ENCODE results near the gene DNAJB7.
"Not testable (repeated sequence)": the region's sequence is repeated elsewhere in the genome, so short reads cannot be mapped to it uniquely, and the experiment has no call there.

The DNAJB7 gene

GRCh38 chr22:40878922-40879321, 17.0 kb upstream of the DNAJB7 start:
- no peak for DNase-seq (ENCODE audit: low read depth)
- H3K4me3 ChIP-seq (ENCODE audit: low read depth, low read length): no peak overlapping the region
- TF ChIP-seq CTCF (IDR thresholded peaks at IDR 0.05; ENCODE audit: low read depth, low read length, missing control alignments): no peak

- TF ChIP-seq CTCF (IDR thresholded peaks at IDR 0.05; ENCODE audit: low read depth, low read length, missing control alignments): no peak
- H3K4me3 ChIP-seq (ENCODE audit: low read depth, low read length): no peak overlapping the region
- DNase-seq (ENCODE audit: low read depth): no peak
Measured at GRCh38 chr22:40877488-40877887, 15.6 kb upstream of the DNAJB7 start.

- no peak for TF ChIP-seq CTCF (IDR thresholded peaks at IDR 0.05; ENCODE audit: low read depth, low read length, missing control alignments)
- H3K4me3 ChIP-seq (ENCODE audit: low read depth, low read length): no peak overlapping the region
- DNase-seq (ENCODE audit: low read depth): no peak
Measured at GRCh38 chr22:40876907-40877306, 15.0 kb upstream of the DNAJB7 start.

GRCh38 chr22:40875111-40875510, 13.2 kb upstream of the DNAJB7 start:
- no peak overlapping the region for H3K4me3 ChIP-seq (ENCODE audit: low read depth, low read length)
- DNase-seq (ENCODE audit: low read depth): no peak
- TF ChIP-seq CTCF (IDR thresholded peaks at IDR 0.05; ENCODE audit: low read depth, low read length, missing control alignments): no peak

GRCh38 chr22:40874016-40874415, 12.1 kb upstream of the DNAJB7 start:
- no peak overlapping the region for H3K4me3 ChIP-seq (ENCODE audit: low read depth, low read length)
- DNase-seq (ENCODE audit: low read depth): no peak
- no peak for TF ChIP-seq CTCF (IDR thresholded peaks at IDR 0.05; ENCODE audit: low read depth, low read length, missing control alignments)

- H3K4me3 ChIP-seq (ENCODE audit: low read depth, low read length); DNase-seq (ENCODE audit: low read depth): not testable (repeated sequence)
Measured at GRCh38 chr22:40868379-40868778, 6.5 kb upstream of the DNAJB7 start.

- TF ChIP-seq CTCF (IDR thresholded peaks at IDR 0.05; ENCODE audit: low read depth, low read length, missing control alignments): no peak
- no peak for DNase-seq (ENCODE audit: low read depth)
- H3K4me3 ChIP-seq (ENCODE audit: low read depth, low read length): no peak overlapping the region
Measured at GRCh38 chr22:40867109-40867508, 5.2 kb upstream of the DNAJB7 start.

- no peak for DNase-seq (ENCODE audit: low read depth)
- TF ChIP-seq CTCF (IDR thresholded peaks at IDR 0.05; ENCODE audit: low read depth, low read length, missing control alignments): no peak
- no peak overlapping the region for H3K4me3 ChIP-seq (ENCODE audit: low read depth, low read length)
Measured at GRCh38 chr22:40862537-40862936, 624 bp upstream of the DNAJB7 start.
